NCI-H2081 treated with DMSO at 0.1 percent for 48 hours (cell line): ENCODE measurements around the gene GDF7.

Source experiments
- DNase-seq: peaks from one replicate; lab custom pipeline; 2025; lab: John Stamatoyannopoulos, UW

GDF7 gene

DNA sequence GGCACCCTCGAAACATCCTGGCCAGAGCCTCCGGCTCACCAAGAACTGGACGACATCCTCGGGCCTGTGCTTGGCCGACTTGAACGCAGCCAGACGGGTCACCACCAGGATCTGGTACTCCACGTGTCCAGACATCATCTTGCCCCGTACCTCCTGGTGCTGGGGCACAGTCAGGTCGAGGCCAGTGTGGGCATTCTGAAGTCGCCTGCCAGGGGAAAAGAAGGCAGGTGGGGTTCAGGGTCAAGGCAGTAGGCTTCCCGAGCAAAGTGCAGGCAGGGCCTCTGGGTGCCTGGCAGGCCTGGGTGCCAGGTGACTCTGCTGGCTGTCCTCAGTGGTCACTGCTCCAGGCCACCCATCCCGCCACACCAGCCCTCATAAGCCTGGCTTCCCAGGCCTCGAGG, 21.6 kb upstream of the GDF7 start:
- DNase-seq, result no peak

DNA sequence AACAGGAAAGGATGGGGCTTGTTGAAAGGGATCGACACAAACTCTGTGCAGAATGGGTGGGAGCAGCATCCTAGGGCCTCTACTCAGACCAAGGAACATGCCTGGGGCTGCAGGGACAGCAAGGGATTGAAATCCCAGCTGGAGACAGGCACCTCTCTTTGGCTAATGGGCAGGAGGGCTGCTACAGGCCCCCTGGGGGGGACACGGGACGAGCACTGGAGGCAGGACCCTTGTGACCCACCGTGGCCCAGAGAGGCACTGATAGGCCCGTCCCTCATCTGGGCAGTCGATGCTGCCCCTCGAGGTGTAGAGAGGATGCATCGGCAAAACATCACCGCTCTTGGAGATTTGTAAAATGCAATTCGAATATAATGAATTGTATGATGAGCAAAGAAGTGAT, 21.2 kb upstream of the GDF7 start:
- no peak for DNase-seq

DNA sequence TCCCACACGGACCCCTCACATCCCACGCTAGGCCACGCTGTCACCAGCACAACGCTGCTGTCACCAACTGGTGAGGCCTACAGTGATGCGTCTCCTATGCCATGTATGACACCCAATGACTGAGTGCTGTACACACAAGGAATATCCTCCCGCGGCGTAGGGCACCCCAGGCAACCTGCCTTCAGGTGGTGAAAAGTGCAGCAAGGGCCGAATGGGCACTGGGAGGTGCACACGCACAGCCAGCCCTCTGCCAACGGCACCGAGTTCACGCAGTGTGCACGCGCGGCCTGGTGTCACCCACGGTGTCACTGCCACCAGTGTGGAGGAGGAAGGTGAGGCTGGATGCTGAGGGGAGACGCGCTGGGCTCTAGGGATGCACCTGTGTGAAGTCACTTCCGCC, 20.5 kb upstream of the GDF7 start:
- no peak for DNase-seq

DNA sequence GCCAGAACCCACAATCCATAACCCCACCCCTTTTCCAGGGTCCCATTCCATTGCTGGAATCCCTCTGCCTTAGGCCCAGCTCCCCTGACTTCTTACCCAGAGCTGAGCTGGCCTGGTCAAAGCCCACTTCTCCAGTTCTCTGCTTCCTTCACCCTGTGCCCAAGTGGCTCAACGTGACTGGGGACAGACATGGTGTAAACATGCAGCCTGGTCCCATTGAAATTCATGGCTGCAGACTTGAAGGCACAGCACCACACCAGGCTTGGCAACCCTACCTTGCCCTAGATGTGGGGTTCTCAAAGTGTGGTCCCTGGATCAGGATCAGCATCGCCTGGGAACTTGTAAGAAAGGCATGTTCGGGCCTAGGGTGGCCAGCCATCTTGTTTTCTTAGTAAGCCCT, 19.7 kb upstream of the GDF7 start:
- DNase-seq, result no peak

DNA sequence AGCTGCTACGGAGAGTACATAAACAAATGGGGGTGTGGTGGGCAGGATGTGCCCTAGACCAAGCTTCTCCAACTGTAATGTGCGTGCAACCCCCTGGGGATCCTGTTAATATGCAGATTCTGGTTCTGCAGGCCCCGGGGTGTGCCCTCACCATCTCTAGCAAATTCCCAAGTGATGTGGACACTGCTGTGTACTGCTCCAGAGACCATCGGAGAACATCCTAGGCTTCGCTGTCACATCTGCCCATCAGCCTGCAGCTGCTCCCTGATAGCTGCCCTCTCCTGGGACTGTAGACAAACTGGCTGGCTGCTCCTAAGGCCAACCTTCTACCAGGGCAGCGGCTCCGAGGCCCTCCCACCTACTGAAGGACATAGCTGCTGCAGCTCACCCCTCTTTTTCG, 19.2 kb upstream of the GDF7 start:
- no peak for DNase-seq

DNA sequence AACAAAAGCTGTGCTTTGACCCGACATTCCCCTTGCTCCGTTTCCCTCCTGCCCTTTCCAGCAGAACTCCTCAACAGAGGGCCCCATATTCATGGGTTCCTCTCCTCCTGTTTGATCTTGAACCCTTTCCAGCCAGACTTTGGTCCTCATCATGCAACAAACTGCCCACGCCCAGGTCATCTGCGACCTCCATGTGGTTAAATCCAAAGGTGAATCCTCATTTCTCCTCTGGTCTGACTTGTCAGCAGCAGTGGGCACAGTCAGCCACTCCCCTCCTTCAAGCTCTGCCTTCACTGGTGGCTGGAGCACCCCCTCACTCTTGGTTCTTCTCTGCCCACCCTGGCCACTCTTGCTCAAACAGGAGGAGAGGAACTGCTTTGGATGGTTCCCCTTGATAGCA, 18.7 kb upstream of the GDF7 start:
- no peak for DNase-seq

DNA sequence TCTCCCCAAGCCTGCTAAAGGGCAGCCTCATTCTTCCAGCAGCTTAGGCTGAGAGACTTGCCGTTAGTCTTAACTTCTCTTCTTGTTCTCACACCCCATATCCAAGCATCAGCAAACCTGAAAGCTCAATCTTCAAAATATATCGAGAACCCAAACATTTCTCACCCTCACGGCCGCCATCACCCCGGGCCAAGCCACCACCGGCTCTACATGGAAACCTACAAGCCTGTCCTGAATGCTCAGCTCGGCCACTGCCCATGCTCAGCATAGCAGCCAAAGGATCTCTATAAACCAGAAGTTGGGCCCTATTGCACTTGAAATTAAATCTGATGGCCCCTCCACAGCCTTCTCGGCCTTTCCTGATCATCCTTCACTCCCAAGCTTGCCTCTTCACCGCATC, 18.1 kb upstream of the GDF7 start:
- DNase-seq, result no peak

DNA sequence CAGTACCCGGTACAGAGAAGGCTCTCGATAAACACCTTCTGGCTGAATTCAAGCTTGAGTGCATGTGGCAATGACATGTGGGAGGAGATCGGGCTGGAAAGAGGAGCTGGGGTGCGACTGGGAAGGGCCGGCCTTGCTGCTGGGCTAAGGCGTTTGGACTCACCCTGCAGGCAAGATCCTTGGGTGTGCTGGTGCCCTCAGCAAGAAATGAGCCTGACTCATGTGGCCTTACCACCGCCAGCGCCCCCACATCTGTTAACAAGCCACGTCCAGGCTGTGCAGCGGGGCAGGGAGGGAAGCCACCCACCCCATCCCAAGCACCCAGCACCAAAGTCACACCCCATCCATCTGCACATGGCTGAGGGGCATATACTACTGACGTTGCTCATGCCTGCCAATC, 17.4 kb upstream of the GDF7 start:
- DNase-seq, result no peak

DNA sequence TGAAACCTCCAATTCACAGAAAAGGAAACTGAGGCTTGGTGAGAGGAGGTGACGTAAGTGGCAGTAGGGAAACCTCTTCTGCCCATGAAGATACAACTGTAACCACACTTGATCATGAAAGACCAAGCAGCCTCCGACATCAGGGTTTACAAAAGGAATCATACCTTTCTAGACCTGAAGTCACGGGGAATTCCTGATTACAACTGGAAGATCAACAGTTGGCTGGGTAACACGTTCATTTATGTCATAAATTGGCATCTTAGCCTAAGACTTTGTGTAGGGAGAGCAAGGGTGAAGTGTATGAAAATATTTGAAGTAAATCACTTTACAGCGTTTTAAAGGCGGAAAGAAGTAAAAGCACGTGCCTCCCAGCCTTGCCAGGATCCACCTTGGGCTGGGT, 17.0 kb upstream of the GDF7 start:
- DNase-seq, result no peak

DNA sequence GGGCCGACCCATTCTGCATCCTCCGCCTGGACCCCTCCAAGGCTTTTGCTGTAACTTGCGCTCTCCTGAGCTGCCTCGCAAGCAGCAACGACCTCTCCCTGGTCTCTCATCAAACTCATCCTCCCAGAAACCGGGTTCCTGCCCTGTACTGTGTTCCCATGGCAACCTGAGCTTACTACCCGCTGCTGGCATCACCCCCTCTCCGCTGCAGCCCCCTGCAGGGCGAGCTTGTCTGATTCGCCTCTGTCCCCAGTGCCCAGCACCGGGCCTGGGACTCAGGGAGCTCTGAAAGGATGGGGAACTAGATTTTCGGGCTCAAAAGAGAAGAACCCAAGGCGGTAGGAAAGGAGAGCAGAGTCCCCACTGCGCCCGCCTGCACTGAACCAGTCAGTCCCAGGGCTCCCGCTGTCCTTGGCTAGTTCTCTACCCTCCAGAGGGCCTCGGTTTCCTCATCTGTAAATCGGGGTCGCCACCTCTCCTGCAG, 16.5 kb upstream of the GDF7 start:
- DNase-seq, result no peak

DNA sequence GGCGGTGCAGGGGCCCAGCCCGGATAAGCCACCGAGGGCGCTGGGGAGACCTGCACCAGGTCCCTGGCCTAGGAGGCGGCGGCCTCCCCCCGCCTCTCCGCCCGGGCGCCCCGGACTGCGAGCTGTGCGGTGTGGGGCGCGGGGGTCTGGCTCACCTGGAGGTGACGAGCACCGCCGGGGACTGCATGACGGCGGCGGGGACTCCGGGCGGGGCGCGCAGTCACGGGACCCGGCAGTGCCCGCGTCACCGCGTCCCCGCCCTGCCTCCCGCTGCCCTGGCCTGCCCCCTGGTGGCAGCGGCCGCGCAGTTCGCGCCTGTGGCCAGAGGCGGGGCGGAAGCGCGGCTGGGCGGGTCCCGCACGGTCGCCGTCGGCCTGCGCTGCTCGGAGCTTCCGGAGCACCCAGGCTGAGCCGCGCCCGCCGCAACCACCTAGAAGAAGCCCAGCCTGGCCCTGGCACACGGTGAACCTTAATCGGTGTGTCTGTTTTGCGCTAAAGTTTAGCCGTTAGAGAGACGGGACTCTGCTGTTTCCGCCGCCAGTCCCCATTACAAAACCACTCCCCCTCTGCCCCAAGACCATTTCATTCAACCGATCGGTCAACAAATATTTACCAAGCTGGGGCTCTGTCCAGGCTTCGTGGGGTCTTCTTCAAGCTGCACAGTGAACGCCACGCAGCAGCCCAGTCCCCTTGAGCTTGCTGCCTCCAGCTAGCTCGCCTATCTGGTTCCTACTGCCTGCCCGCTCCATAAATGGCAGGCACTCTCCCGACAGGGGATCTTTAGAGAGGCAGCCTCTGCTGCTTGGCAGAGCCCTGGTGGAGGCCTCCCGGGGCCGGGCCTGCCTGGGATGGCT, 15.8 kb upstream of the GDF7 start, which contains the start of gene HS1BP3:
HS1BP3 (minus strand) TSS at position 222 of the 854 bp plus-strand sequence; CDS start at position 187, 35 bp downstream.
- peak; percentile 27 for DNase-seq

DNA sequence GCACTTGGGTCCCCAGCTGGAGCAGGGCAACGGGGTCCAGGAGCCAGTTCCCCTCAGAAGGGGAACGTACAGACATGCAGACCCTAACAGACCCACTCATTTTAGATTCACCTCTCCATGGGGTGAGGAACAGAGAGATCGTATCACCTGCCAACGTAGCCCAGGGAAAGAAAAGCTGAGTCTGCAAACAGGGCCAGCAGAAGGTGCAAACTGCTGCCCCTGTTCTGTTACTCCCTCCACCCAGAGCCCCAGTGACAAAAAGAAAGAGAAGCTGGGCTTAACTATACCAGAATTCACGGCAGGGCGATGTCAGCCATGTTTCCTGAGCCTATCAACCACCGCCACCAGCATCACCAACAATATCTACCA, 15.2 kb upstream of the GDF7 start:
- no peak for DNase-seq

DNA sequence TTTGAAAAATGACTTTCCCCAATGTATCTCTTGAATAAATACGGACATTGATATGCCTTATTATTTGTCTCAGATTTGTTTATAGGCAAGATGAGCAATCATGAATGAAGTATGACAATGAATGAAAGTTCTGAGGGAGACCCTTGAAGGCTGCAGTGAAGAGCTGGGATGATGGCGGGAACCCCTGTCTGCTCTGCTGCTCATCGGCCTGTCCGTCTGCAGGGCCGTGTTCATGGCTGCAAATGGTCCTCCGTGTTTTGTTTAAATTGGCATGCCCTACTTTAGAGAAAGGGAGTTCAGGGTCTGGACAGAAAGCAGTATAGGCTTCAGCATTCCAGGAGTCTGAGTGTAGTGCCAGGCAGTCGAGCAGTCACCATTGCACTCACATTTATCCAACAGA, 14.8 kb upstream of the GDF7 start:
- DNase-seq, result no peak

DNA sequence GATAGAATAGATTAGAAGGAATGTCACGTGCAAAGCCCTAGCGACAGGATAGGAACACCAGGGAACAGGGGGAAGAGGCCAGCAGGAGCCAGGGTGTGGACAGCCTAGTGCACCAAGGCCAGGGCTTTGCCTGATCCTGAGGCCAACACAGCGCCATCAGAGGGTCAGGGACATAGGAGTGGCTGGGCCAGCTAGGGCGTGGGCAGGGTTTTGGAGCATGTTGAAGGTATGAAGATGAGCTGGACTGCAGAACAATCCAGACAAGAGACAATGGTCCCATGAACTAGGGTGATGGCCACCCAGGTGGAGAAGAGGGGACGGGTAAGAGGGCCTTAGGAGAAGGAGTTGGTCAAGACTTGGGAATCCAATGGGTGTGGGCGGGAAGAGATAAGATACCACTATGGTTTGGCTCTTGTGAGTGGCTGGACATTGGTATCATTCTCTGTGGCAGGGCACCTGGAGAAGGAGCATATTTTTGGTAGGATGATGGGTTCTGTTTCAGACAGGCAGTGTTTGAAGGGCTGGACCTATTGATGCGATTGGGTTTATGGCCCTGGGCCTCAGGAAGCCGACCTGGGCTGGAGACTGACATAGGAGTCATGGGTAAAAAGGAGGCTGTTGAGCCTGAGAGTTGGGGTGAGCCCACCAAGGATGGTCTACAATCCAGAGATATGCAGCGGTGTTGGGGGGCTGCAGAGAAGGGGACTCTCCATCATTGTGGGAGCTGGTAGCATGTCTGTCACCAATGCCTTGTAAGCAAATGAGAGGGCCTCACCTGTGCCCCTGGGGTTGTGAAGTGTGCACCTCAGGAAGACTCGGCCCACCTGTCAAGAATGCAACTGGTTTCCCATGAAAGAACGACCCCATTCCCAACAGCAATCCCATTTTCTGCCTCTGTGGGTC, 14.0 kb upstream of the GDF7 start:
- DNase-seq, result no peak

DNA sequence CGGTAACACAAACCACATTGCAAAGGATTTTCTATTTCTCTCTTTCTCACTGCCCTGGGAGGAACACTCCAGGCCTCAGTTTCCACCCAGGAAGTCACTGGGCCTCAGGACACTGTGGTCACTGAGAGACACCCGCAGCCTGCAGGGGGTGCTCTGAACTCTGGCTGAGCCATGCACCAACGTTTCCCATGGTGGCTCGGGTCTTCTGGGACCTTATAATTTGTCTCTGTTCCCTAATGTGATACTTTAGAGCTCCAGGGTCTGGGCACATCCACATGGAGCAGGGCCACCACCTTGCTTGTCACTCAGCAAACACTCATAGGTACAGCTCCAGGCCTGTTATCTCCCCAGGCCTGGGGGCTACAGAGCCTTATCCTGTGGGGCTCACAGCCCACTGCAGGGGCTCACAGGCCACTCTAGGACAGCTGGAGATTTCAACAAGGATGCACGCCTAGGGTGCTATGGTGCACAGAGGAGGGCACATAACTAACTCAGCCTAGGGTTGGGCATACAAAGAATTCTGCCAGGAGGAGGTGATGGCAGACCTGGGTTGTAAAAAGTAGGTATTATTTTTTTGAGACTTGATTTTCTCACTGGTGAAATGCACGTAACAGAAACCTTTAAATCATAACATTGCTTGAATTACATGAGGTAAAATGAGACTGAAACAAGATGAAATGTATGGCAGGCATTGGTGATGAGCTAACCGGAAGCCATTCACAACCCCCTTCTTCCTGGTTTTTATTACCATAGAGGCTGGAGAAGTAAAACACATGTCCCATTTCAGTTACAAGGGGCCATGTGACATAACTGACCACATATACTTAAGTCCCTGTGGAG, 13.0 kb upstream of the GDF7 start:
- no peak for DNase-seq

DNA sequence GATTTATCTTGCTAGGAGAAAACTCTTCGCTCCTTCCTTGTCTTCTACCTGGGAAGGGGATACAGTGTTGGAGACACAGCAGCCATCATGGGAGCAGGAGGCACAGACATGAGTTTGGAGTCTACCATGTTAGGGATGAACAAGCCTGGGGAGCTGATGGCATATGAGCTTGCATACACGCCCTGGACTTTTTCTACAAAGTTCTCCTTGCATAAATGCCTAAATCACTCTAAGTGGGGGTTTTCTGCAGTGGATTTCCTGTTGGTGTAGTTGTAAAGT, 12.5 kb upstream of the GDF7 start:
- no peak for DNase-seq

DNA sequence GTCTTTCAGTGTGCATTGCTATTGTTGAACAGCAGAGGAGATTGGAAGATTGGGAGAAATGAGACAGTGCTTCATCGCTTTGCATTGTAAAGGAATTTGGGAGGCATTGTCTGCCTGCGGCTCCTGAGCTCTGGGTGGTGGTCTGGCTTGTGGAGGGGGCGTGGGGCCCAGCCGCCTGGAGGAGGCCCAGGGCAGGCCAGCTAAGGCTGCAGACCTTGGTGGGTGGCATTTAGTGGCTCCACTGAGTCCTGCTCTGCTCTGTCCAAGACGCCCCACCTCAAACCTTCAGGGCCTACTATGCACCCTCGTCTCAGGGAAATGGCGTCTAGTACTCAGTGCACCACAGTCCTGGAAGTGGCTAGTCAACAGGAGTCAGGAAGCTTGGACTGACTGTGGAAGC, 10.4 kb upstream of the GDF7 start:
- DNase-seq, result no peak

DNA sequence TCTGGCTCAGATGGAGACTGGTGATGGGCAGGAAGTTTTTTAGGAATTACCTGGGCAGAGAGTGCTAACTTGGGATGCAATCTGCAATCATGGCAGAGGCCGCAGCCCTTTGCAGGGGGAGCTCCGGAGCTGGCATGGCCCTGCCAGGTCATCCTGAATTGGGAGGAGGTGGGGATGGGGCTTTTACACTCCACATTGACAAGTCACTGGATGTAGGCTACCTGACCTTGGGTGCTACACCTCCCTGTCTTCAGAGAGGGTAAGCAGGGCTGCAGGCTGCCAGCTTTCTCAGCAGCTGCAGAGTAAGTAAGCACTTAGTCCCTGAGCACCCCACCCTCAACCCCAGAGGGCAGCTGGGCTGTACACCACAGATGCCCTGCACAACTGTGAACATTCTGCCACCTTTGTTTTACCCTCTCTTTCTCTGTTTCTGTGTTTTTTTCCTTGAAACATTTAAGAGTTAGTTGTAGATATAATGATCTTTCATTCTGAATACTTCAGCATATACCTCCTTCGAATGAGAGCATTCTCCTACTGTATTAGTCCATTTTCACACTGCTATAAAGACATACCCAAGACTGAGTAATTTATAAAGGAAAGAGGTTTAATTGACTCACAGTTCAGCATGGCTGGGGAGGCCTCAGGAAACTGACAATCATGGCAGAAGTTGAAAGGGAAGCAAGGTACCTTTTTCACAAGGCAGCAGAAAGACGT, 9.3 kb upstream of the GDF7 start:
- DNase-seq, result no peak

DNA sequence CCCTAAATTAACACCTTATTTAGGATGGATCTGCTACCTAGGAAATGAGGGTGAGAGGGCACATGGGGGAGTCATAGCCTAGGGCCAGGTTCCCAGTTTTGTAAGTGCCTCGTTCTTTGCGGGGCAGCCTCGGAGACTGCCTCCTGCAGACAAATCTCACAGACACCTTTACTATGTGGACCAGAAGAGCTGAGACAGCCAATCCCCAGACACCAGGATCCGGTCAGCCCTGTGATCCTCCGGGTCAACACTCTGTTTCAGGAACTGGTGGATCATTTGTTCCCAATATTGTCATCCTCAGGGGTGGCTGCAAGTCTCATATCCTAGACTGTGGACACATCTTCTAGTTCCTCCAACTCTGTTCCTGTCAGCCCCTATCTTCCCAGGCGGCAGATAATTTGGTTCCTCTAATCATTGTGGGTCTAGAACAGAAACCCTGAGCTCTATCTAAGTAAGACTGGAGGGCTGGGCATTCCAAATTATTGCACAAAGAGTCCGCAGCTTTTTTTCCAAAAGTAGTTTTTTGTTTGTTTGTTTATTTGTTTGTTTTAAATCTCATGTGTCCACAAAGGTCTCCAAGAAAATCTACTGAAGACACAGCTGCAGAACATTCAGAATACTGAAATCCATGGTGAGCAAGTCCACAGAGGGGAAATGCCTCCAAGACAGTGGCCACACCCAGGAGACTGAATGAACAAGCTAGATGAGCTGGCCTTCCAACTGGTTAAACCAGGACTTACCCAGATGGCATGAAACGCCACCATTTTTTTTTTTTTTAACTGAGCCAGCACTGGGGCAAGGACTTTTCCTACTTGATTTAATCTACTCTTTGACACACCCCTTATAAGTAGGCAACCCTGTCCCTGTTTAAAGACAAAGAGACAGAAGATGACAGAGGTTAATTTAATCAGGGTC, 6.2 kb upstream of the GDF7 start:
- no peak for DNase-seq

DNA sequence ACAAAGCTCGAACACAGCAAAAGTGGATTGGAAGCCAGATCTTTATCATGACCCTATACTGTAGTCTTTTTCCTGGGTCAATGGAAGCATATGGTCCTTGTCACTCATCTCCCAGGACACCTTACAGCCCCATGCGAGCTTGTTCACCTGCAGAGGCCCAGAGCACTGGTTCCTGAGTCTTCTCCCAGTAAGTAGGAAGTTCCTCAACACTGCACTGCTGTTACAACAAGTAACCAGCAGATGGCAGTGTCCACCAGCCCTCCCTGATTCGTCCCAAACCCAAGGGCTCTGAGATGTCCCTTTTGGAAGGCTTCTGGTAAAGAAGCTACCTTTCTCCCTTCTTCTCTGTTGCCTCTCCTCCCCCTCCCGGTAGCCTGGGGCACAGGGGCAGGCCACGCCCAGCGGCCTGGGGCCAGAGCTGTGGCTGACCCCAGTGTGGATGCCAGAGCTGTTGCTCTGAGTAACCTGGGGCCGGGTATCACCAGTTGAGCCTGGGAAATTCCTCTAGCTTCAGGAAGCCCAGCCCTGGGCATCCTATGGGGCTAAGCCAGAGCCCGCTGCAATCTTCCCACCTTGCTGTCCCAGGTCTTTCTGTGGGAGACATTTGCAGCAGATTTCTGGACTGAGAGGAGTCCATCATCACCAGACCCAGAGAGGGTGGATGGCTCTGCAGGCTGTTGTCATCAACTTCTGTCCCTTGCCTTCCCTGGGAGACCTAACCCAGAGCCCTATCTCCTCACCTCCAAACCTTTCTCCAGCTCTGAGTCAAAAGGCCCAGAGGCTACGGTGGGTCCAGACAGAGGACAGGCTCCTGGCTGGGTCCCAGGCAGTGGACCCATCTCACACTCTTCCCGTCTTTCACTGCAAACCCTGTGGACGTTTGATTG, 5.3 kb upstream of the GDF7 start:
- no peak for DNase-seq
